Panc1 (cell line): ENCODE data around the gene ATP13A2. TPM values are rescaled to one million over a fixed set of nuclear protein-coding genes. Genes with fewer than 3 reads are reported as not detected.

Source experiments
- ATAC-seq: fragments of 200-7000 bp; cut with Tn5 transposase; 2 replicates; pipeline ENCODE4 v1.9.1; 2020; ENCODE audit warnings: mild to moderate bottlenecking, moderate library complexity
- BruUV-seq: library from RNA; stranded (reverse); fragments of 400-500 nt; replicated peaks from 2 replicates; lab custom pipeline; 2021; lab: Mats Ljungman, UMichigan
- CTCF ChIA-PET: fragments of 300-600 bp; sonication (Branson Sonifier 250); formaldehyde crosslinking; loops from one replicate; lab custom pipeline; 2022; ENCODE audit warnings: antibody characterized with exemption; lab: Charles Lee
- POLR2A ChIA-PET: fragments of 300-600 bp; sonication (Branson Sonifier 250); formaldehyde crosslinking; loops from one replicate; lab custom pipeline; 2022; ENCODE audit warnings: antibody characterized with exemption; lab: Charles Lee
- DNase-seq: peaks from one replicate; pipeline ENCODE4 v3.0.0-alpha.2; 2010; ENCODE audit warnings: low read depth, low spot score
- H3K27ac ChIP-seq: 2 replicates; pipeline ENCODE4 v1.5.1; 2011; ENCODE audit warnings: mild to moderate bottlenecking, low read length, inconsistent platforms
- H3K27me3 ChIP-seq: fragments of 200-500 bp; sonication (Bioruptor generic); 2 replicates; pipeline ENCODE4 v1.6.0; 2014; ENCODE audit warnings: low read length, inconsistent platforms; ENCODE audit not compliant: control insufficient read depth, insufficient read depth
- H3K36me3 ChIP-seq: fragments of 200-500 bp; sonication (Bioruptor generic); 2 replicates; pipeline ENCODE4 v1.5.1; 2014; ENCODE audit warnings: inconsistent platforms, mild to moderate bottlenecking, low read length, moderate library complexity; ENCODE audit not compliant: control insufficient read depth, insufficient read depth
- H3K4me1 ChIP-seq: 2 replicates; pipeline ENCODE4 v1.5.1; 2011; ENCODE audit warnings: inconsistent platforms, mild to moderate bottlenecking, low read length, moderate library complexity; ENCODE audit not compliant: control insufficient read depth, insufficient read depth
- H3K4me3 ChIP-seq, 2 experiments: 2 replicates each; pipeline ENCODE4 v1.5.1; 2011 to 2012; ENCODE audit warnings: low read depth in 2 of 2, low read length in 2 of 2, mild to moderate bottlenecking in 2 of 2, inconsistent platforms in 1 of 2, moderate library complexity in 1 of 2
- H3K9me3 ChIP-seq: fragments of 200-500 bp; sonication (Bioruptor generic); 2 replicates; pipeline ENCODE4 v1.5.1; 2014; ENCODE audit warnings: low read depth, mild to moderate bottlenecking, inconsistent platforms, low read length, moderate library complexity; ENCODE audit not compliant: control insufficient read depth, insufficient read depth
- CTCF ChIP-seq: fragments of 450-650 bp; IDR thresholded peaks from 2 replicates; pipeline ENCODE4 v1.5.1; 2017; ENCODE audit warnings: mild to moderate bottlenecking
- POLR2AphosphoS5 ChIP-seq: IDR thresholded peaks from 2 replicates; pipeline ENCODE4 v1.6.1; 2012; ENCODE audit warnings: mild to moderate bottlenecking, low read depth, low read length, moderate library complexity
- SIN3A ChIP-seq: IDR thresholded peaks from 2 replicates; pipeline ENCODE4 v1.6.1; 2012; ENCODE audit warnings: low read depth, mild to moderate bottlenecking, low read length, moderate library complexity, borderline replicate concordance; ENCODE audit not compliant: insufficient read depth
- TCF7L2 ChIP-seq: IDR thresholded peaks from 2 replicates; pipeline ENCODE4 v1.6.1; 2011; ENCODE audit warnings: mild to moderate bottlenecking, low read depth, low read length, inconsistent platforms
- in situ Hi-C: cut with HindIII; loops from 2 replicates; pipeline ENCODE4 v1.10.0; 2016; ENCODE audit warnings: low sequenced_read_pairs, low pct_unique_long_range_greater_than_20kb
- intact Hi-C: fragments of 100-400 bp; cut with micrococcal nuclease; formaldehyde crosslinking; loops from one replicate; pipeline ENCODE4 v1.10.0; 2022; ENCODE audit not compliant: unreplicated experiment
- total RNA-seq: library from RNA; stranded (reverse); gene quantifications from one replicate; pipeline ENCODE4 v1.2.1, GENCODE V29; 2021; ENCODE audit not compliant: unreplicated experiment
- TF ChIP-seq, protein P1 (sequence below), 2 experiments: IDR thresholded peaks; 2 replicates each; pipeline ENCODE4 v1.6.1; 2011 to 2012; ENCODE audit warnings: low read depth in 2 of 2, control low read depth in 1 of 2, low read length in 1 of 2, mild to moderate bottlenecking in 1 of 2, moderate library complexity in 1 of 2; ENCODE audit not compliant: insufficient read depth in 1 of 2

Gene ATP13A2
- total RNA-seq, 1 experiment from 2014 or later = 49.9 TPM

DNA sequence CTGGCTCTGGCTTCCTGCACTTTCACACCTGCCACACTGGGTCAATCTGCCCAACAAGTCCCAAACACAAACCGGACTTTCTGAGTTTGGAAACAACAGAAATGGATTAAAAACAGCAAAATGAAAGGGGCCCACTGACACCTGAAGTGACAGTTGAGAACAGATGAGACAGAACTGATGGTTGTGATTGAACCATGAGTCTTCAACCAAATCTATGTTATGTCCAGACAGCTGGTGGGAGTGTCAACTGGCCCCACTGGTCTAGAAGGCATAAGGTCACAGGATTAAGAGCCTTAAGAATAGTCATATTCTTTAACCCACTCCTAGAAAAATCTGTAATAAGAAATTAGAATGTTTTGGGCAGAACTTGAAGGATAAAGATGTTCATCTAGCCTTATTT, 13.0 kb upstream of the ATP13A2 start:
- H3K27ac ChIP-seq = no peak overlapping the region
- ATAC-seq = no peak
- no peak for DNase-seq
- CTCF ChIA-PET = no interaction called here
- no peaks in the 10 kb centered on the region for H3K9me3 ChIP-seq
- no peak overlapping the region for H3K4me3 ChIP-seq
- no peak for TF ChIP-seq CTCF
- TF ChIP-seq POLR2AphosphoS5 = no peak
- TF ChIP-seq SIN3A = no peak
- TF ChIP-seq, protein P1, sequence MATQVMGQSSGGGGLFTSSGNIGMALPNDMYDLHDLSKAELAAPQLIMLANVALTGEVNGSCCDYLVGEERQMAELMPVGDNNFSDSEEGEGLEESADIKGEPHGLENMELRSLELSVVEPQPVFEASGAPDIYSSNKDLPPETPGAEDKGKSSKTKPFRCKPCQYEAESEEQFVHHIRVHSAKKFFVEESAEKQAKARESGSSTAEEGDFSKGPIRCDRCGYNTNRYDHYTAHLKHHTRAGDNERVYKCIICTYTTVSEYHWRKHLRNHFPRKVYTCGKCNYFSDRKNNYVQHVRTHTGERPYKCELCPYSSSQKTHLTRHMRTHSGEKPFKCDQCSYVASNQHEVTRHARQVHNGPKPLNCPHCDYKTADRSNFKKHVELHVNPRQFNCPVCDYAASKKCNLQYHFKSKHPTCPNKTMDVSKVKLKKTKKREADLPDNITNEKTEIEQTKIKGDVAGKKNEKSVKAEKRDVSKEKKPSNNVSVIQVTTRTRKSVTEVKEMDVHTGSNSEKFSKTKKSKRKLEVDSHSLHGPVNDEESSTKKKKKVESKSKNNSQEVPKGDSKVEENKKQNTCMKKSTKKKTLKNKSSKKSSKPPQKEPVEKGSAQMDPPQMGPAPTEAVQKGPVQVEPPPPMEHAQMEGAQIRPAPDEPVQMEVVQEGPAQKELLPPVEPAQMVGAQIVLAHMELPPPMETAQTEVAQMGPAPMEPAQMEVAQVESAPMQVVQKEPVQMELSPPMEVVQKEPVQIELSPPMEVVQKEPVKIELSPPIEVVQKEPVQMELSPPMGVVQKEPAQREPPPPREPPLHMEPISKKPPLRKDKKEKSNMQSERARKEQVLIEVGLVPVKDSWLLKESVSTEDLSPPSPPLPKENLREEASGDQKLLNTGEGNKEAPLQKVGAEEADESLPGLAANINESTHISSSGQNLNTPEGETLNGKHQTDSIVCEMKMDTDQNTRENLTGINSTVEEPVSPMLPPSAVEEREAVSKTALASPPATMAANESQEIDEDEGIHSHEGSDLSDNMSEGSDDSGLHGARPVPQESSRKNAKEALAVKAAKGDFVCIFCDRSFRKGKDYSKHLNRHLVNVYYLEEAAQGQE (IDR thresholded peaks at IDR 0.05; ENCODE audit: insufficient read depth in 1 of 2, low read depth in 2 of 2, low read length in 1 of 2) = no peak
- no peak for TF ChIP-seq TCF7L2
- H3K36me3 ChIP-seq = peaks cover 40% of the 10 kb centered on the region
- H3K27me3 ChIP-seq = no peaks in the 10 kb centered on the region
- no peaks in the 10 kb centered on the region for H3K4me1 ChIP-seq
- POLR2A ChIA-PET = no interaction called here
- intact Hi-C loops (no loop called here), in situ Hi-C loops (no loop called here)
- no TSS peak for BruUV-seq

- CTCF ChIA-PET = no interaction called here
- H3K36me3 ChIP-seq = peaks cover 45% of the 10 kb centered on the region
- H3K4me3 ChIP-seq = no peak overlapping the region
- DNase-seq (no peak), ATAC-seq (no peak)
- no peaks in the 10 kb centered on the region for H3K27me3 ChIP-seq
- H3K27ac ChIP-seq = no peak overlapping the region
- H3K9me3 ChIP-seq = no peaks in the 10 kb centered on the region
- in situ Hi-C loops (no loop called here), intact Hi-C loops (no loop called here)
- peaks cover 3% of the 10 kb centered on the region; the same call in 1 of the 2 replicates for H3K4me1 ChIP-seq
- BruUV-seq = no TSS peak
- TF ChIP-seq CTCF (no peak), SIN3A (no peak), POLR2AphosphoS5 (no peak), TCF7L2 (no peak)
- TF ChIP-seq, protein P1 (IDR thresholded peaks at IDR 0.05; ENCODE audit: insufficient read depth in 1 of 2, low read depth in 2 of 2, low read length in 1 of 2) = no peak
- POLR2A ChIA-PET = no interaction called here
These were observed 11.8 kb upstream of the ATP13A2 start for GRCh38 chr1:17023573-17023972.
